Breast epithelium (tissue), 3 donors: Measurements from ENCODE around the gene FAM72A.
"Not testable (repeated sequence)": the region's sequence is repeated elsewhere in the genome, so short reads cannot be mapped to it uniquely, and the experiment has no call there.

ENCODE experiments used
- POLR2A ChIP-seq: fragments of 450-650 bp; IDR thresholded peaks from one replicate; pipeline ENCODE4 v1.6.1; 2016; ENCODE audit warnings: antibody characterized with exemption, mild to moderate bottlenecking, moderate library complexity
- TF ChIP-seq, protein P1 (sequence below), 3 donors: fragments of 450-650 bp; IDR thresholded peaks; one replicate each; pipeline ENCODE4 v1.5.1; 2016 to 2017; ENCODE audit warnings: antibody characterized with exemption in 3 of 3, mild to moderate bottlenecking in 3 of 3, moderate library complexity in 3 of 3

DNA sequence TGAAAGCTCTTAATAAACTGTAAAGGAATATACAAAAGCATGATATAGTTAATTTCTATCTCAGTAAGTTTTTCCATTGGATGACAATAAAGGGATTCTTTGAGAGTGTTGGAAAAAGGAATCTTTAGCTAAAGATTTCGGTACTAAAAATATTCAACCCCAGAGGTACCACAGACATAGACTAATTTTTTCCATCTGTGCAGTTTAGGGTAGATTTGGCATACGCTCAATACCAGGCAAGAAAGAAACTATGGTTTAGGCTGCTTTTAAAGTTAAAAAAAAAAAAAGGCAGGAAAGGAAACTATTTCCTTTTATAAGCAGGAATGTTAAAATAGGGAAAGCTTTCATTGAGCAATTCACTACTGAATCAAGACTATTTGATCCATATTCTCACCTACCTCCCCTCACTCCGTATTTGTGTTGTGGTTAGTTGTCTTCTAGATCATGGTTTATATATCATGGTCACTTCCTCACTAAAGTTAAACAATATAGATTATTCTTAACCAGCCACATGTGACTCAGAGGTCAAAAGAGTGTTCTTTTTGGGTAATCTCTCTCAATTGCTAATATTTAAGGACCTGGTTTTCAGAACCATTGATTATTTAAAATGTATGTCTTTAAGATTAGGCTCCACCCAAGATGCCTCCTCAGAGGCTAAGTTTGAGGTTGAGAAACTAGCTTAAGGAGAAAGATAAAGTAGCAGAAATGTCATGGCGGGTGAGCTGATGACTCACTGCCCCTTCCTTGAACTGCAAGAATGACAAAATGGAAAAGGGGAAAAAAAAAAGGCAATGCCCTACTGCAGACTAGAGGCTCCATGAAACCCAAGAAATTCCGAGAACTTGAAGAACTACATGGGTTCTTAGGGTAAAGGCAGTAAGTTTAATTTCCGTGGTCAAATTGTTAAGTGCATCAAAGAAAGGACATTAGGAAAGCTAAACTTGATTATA lies 20.0 kb downstream of the FAM72A start:
- TF ChIP-seq, protein P1, sequence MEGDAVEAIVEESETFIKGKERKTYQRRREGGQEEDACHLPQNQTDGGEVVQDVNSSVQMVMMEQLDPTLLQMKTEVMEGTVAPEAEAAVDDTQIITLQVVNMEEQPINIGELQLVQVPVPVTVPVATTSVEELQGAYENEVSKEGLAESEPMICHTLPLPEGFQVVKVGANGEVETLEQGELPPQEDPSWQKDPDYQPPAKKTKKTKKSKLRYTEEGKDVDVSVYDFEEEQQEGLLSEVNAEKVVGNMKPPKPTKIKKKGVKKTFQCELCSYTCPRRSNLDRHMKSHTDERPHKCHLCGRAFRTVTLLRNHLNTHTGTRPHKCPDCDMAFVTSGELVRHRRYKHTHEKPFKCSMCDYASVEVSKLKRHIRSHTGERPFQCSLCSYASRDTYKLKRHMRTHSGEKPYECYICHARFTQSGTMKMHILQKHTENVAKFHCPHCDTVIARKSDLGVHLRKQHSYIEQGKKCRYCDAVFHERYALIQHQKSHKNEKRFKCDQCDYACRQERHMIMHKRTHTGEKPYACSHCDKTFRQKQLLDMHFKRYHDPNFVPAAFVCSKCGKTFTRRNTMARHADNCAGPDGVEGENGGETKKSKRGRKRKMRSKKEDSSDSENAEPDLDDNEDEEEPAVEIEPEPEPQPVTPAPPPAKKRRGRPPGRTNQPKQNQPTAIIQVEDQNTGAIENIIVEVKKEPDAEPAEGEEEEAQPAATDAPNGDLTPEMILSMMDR (IDR thresholded peaks at IDR 0.05) = not testable (repeated sequence)
- TF ChIP-seq POLR2A = not testable (repeated sequence)
